K562 (cell line): ENCODE measurements around the gene SLC30A1. TPM values are rescaled to one million over a fixed set of nuclear protein-coding genes. Genes with fewer than 3 reads are reported as not detected.

Experiments used
- EP400 ChIP-seq: fragments of 450-650 bp; IDR thresholded peaks from 2 replicates; pipeline ENCODE4 v1.6.1; 2017; ENCODE audit warnings: antibody characterized with exemption, mild to moderate bottlenecking, moderate library complexity
- FOXA1 ChIP-seq: fragments of 450-650 bp; IDR thresholded peaks from 2 replicates; pipeline ENCODE4 v1.6.1; 2016; ENCODE audit warnings: mild to moderate bottlenecking, borderline replicate concordance
- GATAD2B ChIP-seq: fragments of 450-650 bp; IDR thresholded peaks from 2 replicates; pipeline ENCODE4 v1.6.1; 2017; ENCODE audit warnings: mild to moderate bottlenecking, borderline replicate concordance
- HLTF ChIP-seq: fragments of 450-650 bp; IDR thresholded peaks from 2 replicates; pipeline ENCODE4 v1.6.1; 2016
- TAF9B ChIP-seq: fragments of 450-650 bp; IDR thresholded peaks from 2 replicates; pipeline ENCODE4 v1.6.1; 2018; ENCODE audit warnings: mild to moderate bottlenecking; ENCODE audit not compliant: partially characterized antibody
- TEAD4 ChIP-seq, 2 experiments: sonication (generic) in 1 of 2; formaldehyde crosslinking in 1 of 2; IDR thresholded peaks; 2 replicates each; pipeline versions ENCODE4 v1.6.1 to v1.8.0; 2012 to 2022; ENCODE audit warnings: borderline replicate concordance in 1 of 2, inconsistent platforms in 1 of 2, low read length in 1 of 2, mild to moderate bottlenecking in 1 of 2, missing genetic modification reagents in 1 of 2
- YBX1 ChIP-seq: fragments of 450-650 bp; IDR thresholded peaks from 2 replicates; pipeline ENCODE4 v1.7.1; 2016; ENCODE audit warnings: mild to moderate bottlenecking
- ZNF174 ChIP-seq: fragments of 250-450 bp; sonication (Bioruptor Pico); IDR thresholded peaks from 2 replicates; pipeline ENCODE4 v1.4.0; 2020; ENCODE audit warnings: mild to moderate bottlenecking
- ZNF324 ChIP-seq: fragments of 250-450 bp; sonication (Bioruptor Pico); IDR thresholded peaks from 2 replicates; pipeline ENCODE4 v1.4.0; 2020; ENCODE audit warnings: mild to moderate bottlenecking
- ZNF561 ChIP-seq: fragments of 450-650 bp; formaldehyde crosslinking; conservative IDR thresholded peaks from 2 replicates; pipeline ENCODE4 v1.4.0; 2020; ENCODE audit warnings: mild to moderate bottlenecking, moderate library complexity
- ZNF717 ChIP-seq: fragments of 250-450 bp; sonication (Bioruptor Pico); IDR thresholded peaks from 2 replicates; pipeline ENCODE4 v1.5.0; 2021
- polyA plus RNA-seq, 8 experiments: library from polyadenylated mRNA; depleted of rRNA in 4 of 8; stranded (reverse) in 5 of 8; unstranded in 3 of 8; fragments of >200 nt; fragmentation: Nextera tagmentation in 2 of 8; fragmentation: Illumina TruSeq in 1 of 8; extraction: Ambion mirVana in 2 of 8; extraction: Trizol in 1 of 8; gene quantifications; 2 replicates each; pipeline versions ENCODE4 v1.2.1 to v1.2.3, GENCODE V29; 2011 to 2014; ENCODE audit warnings: inconsistent platforms in 1 of 8, missing spikeins in 1 of 8
- total RNA-seq, 7 experiments: library from RNA; depleted of rRNA in 6 of 7; stranded (reverse); fragments of >200 nt in 6 of 7; fragmentation: Illumina TruSeq in 2 of 7; extraction: Trizol in 2 of 7; gene quantifications; 2 replicates each; pipeline versions ENCODE4 v1.2.1 to v1.2.3, GENCODE V29; 2011 to 2021; ENCODE audit warnings: low replicate concordance in 1 of 7
- TF ChIP-seq, protein P1 (sequence below): sonication (generic); formaldehyde crosslinking; IDR thresholded peaks from 2 replicates; pipeline ENCODE4 v1.8.0; 2022; ENCODE audit warnings: mild to moderate bottlenecking, missing genetic modification reagents
- TF ChIP-seq, protein P2 (sequence below): fragments of 450-650 bp; IDR thresholded peaks from 2 replicates; pipeline ENCODE4 v1.6.1; 2016; ENCODE audit warnings: borderline replicate concordance
- TF ChIP-seq, protein P3 (sequence below), 2 experiments: fragments of 450-650 bp in 1 of 2; sonication (generic) in 1 of 2; formaldehyde crosslinking in 1 of 2; IDR thresholded peaks; 2 replicates each; pipeline versions ENCODE4 v1.7.1 to v1.9.0; 2016 to 2022; ENCODE audit warnings: inconsistent platforms in 1 of 2, mild to moderate bottlenecking in 1 of 2, missing genetic modification reagents in 1 of 2

Gene SLC30A1
- total and polyA plus RNA-seq, 9 of the 15 experiments (the other 6 are each of a cell fraction or from before 2014, with no cell fraction given), result 4.1 to 14.4 (median 6.6) TPM

DNA sequence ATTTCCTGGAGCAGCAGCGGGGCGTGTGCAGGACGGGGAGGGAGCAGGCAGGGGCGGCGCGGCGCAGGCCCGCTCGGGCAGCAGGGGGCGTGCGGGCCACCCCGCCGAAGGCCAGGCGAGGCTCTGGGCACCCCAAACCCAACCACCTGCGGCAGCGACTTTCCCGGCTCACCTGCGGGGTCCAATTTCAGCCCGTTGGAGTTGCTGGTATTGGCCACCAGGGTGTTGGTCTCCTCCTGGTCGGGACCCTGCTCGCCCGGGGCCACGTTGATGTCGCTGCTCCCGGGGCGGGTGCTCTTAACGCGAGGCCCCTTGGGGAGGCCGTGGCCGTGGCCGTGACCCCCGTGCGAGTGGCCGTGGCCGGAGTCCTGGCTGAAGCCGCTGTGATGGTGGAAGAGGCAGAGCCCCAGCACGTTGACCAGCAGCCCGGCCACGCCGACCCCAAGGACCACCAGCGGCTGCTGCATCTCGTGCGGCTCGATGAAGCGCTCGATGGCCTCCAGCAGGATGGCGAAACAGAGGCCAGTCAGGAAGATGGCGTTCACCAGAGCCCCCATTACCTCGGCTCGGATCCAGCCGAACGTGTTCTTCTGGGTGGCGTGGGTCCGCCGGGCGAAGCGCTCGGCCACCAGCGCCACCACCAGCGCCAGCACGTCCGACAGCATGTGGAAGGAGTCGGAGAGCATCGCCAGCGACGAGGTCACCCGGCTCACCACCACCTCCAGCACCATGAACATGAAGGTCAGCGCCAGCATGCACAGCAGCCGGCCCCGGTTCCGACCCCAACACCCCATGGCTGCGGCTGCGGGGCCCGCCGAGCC, 932 bp downstream of the SLC30A1 start (continued):
- TF ChIP-seq YBX1 (no peak), ZNF717 (CRISPR knock-in tag) (no peak), TEAD4 (IDR thresholded peaks at IDR 0.05; ENCODE audit: low read length) (peak; percentile 18; the same call in 1 of the 2 replicates), TEAD4 (CRISPR knock-in tag; IDR thresholded peaks at IDR 0.05; ENCODE audit: borderline replicate concordance) (no peak), ZNF324 (CRISPR knock-in tag) (no peak), FOXA1 (no peak), GATAD2B (peak; percentile 80; the same call in 1 of the 2 replicates), EP400 (peak; percentile 66; the same call in 1 of the 2 replicates), ZNF174 (CRISPR knock-in tag) (no peak), ZNF561 (CRISPR knock-in tag) (no peak), TAF9B (no peak), HLTF (peak; percentile 73; the same call in 1 of the 2 replicates)
- TF ChIP-seq, protein P1, sequence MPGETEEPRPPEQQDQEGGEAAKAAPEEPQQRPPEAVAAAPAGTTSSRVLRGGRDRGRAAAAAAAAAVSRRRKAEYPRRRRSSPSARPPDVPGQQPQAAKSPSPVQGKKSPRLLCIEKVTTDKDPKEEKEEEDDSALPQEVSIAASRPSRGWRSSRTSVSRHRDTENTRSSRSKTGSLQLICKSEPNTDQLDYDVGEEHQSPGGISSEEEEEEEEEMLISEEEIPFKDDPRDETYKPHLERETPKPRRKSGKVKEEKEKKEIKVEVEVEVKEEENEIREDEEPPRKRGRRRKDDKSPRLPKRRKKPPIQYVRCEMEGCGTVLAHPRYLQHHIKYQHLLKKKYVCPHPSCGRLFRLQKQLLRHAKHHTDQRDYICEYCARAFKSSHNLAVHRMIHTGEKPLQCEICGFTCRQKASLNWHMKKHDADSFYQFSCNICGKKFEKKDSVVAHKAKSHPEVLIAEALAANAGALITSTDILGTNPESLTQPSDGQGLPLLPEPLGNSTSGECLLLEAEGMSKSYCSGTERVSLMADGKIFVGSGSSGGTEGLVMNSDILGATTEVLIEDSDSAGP, result peak; percentile 65; the same call in 1 of the 2 replicates
- TF ChIP-seq, protein P2, sequence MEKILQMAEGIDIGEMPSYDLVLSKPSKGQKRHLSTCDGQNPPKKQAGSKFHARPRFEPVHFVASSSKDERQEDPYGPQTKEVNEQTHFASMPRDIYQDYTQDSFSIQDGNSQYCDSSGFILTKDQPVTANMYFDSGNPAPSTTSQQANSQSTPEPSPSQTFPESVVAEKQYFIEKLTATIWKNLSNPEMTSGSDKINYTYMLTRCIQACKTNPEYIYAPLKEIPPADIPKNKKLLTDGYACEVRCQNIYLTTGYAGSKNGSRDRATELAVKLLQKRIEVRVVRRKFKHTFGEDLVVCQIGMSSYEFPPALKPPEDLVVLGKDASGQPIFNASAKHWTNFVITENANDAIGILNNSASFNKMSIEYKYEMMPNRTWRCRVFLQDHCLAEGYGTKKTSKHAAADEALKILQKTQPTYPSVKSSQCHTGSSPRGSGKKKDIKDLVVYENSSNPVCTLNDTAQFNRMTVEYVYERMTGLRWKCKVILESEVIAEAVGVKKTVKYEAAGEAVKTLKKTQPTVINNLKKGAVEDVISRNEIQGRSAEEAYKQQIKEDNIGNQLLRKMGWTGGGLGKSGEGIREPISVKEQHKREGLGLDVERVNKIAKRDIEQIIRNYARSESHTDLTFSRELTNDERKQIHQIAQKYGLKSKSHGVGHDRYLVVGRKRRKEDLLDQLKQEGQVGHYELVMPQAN, result peak; percentile 67; the same call in 1 of the 2 replicates
- TF ChIP-seq, protein P3, sequence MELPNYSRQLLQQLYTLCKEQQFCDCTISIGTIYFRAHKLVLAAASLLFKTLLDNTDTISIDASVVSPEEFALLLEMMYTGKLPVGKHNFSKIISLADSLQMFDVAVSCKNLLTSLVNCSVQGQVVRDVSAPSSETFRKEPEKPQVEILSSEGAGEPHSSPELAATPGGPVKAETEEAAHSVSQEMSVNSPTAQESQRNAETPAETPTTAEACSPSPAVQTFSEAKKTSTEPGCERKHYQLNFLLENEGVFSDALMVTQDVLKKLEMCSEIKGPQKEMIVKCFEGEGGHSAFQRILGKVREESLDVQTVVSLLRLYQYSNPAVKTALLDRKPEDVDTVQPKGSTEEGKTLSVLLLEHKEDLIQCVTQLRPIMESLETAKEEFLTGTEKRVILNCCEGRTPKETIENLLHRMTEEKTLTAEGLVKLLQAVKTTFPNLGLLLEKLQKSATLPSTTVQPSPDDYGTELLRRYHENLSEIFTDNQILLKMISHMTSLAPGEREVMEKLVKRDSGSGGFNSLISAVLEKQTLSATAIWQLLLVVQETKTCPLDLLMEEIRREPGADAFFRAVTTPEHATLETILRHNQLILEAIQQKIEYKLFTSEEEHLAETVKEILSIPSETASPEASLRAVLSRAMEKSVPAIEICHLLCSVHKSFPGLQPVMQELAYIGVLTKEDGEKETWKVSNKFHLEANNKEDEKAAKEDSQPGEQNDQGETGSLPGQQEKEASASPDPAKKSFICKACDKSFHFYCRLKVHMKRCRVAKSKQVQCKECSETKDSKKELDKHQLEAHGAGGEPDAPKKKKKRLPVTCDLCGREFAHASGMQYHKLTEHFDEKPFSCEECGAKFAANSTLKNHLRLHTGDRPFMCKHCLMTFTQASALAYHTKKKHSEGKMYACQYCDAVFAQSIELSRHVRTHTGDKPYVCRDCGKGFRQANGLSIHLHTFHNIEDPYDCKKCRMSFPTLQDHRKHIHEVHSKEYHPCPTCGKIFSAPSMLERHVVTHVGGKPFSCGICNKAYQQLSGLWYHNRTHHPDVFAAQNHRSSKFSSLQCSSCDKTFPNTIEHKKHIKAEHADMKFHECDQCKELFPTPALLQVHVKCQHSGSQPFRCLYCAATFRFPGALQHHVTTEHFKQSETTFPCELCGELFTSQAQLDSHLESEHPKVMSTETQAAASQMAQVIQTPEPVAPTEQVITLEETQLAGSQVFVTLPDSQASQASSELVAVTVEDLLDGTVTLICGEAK (IDR thresholded peaks at IDR 0.05), result peak; percentile 21
- TF ChIP-seq, protein P3 (CRISPR knock-in tag; IDR thresholded peaks at IDR 0.05), result no peak
